NCI-H2196 treated with DMSO at 0.1 percent for 48 hours (cell line): ENCODE data around the gene CNPPD1.
"Not testable (repeated sequence)": the region's sequence is repeated elsewhere in the genome, so short reads cannot be mapped to it uniquely, and the experiment has no call there.

Experiments
- DNase-seq: peaks from one replicate; lab custom pipeline; 2025; ENCODE audit not compliant: unreplicated experiment; lab: John Stamatoyannopoulos, UW

CNPPD1 gene

GRCh38 chr2:219209236-219210195 lies 32.8 kb upstream of the CNPPD1 start:
- no peak for DNase-seq

DNA sequence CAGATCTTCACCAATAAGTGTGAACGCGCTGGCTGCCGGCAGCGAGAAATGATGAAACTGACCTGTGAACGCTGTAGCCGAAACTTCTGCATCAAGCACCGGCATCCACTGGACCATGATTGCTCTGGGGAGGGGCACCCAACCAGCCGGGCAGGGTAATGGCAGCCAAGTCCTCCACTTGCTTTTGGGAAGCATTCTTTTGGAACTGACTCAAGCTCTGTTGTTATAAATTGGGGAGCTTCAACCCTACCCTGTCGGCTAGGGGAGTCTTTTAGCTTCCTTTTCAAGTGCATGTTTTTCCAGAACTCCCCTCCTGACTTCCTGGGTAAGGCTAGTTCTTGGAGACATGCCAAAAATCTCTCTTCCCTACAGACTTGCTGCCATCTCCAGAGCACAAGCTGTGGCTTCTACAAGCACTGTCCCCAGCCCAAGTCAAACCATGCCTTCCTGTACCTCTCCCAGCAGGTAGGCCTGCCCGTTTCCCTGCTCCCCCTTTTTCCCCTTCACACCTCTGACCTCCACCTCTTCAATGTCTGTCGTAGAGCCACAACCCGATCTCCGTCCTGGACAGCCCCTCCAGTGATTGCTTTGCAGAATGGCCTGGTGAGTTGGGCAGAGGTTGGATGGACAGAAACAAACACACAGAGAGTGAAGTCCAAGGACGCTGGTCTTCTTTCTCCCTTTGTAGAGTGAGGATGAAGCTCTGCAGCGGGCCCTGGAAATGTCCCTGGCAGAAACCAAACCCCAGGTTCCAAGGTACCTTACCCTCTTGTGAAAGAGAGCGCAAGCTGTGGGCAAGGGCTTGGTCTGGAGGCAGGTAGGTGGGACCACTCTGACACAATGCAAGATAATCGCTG lies 31.4 kb upstream of the CNPPD1 start:
- no peak for DNase-seq

GRCh38 chr2:219207134-219207883 lies 30.6 kb upstream of the CNPPD1 start:
- DNase-seq, result no peak

- peak; percentile 80 for DNase-seq
Measured at GRCh38 chr2:219206328-219207133, 29.8 kb upstream of the CNPPD1 start, which contains the start of gene ZFAND2B. TSS of gene ZFAND2B (plus strand) at chr2:219206782. CDS start at chr2:219206988, 206 bp downstream.

GRCh38 chr2:219205981-219206327 lies 29.2 kb upstream of the CNPPD1 start:
- no peak for DNase-seq

- no peak for DNase-seq
Measured at GRCh38 chr2:219205165-219205538, 28.4 kb upstream of the CNPPD1 start.

DNA sequence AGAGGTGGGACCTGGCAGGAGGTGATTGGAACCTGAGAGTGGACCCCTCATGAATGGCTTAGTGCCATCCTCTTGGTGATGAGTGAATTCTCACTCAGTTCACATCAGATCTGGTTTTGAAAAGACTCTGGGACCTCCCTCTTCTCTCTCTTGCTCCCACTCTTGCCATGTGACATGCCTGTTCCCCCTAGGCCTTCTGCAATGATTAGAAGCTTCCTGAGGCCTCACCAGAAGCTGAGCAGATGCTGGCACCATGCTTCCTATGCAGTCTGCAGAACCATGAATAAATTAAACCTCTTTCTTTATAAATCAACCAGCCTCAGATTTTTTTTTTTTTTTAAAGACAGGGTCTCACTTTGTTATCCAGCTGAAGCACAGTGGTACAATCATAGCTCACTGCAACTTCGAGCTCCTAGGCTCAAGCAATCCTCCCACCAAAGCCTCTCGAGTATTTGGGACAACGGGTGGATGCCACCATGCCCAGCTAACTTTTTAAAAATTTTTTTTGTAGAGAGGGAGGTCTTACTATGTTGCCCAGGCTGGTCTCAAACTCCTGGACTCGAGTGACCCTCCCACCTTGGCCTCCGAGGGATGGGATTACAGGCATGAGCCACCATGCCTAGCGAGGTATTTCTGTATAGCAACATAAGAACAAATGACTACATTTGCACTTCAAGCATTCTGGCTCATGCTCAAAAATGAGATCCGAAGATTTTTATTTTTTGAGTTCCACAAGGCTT lies 27.9 kb upstream of the CNPPD1 start:
- DNase-seq, result no peak

DNA sequence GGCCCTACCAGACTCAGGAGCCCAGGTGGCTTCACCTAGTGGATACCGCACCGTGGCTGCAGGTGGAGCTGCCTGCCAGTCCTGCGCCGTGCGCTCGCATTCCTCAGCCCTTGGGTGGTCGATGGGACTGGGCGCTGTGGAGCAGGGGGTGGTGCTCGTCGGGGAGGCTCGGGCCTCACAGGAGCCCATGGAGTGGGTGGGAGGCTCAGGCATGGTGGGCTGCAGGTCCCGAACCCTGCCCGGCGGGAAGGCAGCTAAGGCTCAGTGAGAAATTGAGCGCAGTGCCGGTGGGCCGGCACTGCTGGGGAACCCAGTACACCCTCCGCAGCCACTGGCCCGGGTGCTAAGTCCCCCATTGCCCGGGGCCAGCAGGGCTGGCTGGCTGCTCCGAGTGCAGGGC lies 24.6 kb upstream of the CNPPD1 start:
- DNase-seq, result not testable (repeated sequence)

- DNase-seq, result not testable (repeated sequence)
Measured at GRCh38 chr2:219200502-219201326, 24.0 kb upstream of the CNPPD1 start.

DNA sequence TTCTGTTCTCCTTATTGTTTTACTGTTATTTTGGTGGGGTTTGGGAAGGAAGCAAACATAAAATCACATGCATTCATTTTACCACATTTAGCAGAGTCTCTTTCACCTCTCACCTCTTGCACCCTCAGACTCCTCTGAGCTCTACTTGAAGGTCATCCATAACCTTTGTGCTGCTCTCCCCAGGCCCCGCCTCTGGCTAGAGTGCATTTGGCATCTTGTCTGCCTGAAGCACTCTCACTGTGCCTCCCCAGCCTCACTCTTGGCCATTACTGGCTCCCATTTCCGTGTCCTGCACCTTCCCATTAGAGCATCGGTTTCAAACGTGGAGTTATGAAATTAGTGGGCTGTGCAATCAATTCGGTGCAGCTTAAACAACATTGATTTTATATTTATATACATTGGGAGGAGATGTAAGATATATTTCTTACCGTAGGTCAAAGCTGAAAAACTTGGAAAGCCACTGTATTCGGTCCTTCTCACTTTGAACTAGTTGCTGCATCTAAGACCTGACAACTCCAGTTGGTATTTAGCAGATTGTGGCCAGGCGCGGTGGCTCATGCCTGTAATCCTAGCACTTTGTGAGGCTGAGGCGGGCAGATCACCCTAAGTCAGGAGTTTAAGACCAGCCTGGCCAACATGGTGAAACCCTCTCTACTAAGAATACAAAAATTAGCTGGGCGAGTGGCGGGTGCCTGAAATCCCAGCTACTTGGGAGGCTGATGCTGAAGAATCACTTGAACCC lies 22.9 kb upstream of the CNPPD1 start:
- no peak for DNase-seq

- DNase-seq, result no peak
Measured at GRCh38 chr2:219198974-219199373, 22.2 kb upstream of the CNPPD1 start.

- DNase-seq, result no peak
Measured at GRCh38 chr2:219197388-219197787, 20.7 kb upstream of the CNPPD1 start.

- no peak for DNase-seq
Measured at GRCh38 chr2:219186754-219187456, 10.2 kb upstream of the CNPPD1 start.

DNA sequence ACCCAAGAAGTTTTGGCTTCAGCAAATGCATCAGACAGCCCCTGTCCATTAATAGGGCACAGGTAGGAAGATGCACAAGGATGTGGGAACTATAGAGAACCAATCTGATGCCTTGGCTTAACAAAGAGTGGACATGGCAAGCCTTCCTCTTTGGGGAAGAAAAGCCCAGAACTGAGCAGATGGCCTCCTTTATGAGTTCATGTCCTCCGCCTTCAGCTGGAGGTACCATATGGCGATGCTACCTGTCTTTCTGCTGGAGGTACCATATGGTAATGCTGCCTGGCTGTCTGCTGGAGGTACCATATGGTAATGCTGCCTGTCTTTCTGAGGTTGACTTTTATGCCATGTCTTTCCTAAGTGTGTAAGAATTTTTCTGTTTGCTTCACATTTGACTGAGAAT lies 7.4 kb upstream of the CNPPD1 start:
- no peak for DNase-seq

- no peak for DNase-seq
Measured at GRCh38 chr2:219183151-219183772, 6.5 kb upstream of the CNPPD1 start.

DNA sequence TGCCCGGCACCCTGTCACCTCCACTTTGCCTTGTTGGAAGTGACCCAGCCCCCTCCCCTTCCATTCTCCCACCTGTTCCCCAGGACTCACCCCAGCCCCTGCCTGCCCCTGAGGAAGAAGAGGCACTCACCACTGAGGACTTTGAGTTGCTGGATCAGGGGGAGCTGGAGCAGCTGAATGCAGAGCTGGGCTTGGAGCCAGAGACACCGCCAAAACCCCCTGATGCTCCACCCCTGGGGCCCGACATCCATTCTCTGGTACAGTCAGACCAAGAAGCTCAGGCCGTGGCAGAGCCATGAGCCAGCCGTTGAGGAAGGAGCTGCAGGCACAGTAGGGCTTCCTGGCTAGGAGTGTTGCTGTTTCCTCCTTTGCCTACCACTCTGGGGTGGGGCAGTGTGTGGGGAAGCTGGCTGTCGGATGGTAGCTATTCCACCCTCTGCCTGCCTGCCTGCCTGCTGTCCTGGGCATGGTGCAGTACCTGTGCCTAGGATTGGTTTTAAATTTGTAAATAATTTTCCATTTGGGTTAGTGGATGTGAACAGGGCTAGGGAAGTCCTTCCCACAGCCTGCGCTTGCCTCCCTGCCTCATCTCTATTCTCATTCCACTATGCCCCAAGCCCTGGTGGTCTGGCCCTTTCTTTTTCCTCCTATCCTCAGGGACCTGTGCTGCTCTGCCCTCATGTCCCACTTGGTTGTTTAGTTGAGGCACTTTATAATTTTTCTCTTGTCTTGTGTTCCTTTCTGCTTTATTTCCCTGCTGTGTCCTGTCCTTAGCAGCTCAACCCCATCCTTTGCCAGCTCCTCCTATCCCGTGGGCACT lies 5.8 kb upstream of the CNPPD1 start:
- no peak for DNase-seq
